GM12878 (cell line): ENCODE results near the gene SSB. TPM values are rescaled to one million over a fixed set of nuclear protein-coding genes. Genes with fewer than 3 reads are reported as not detected.

Experiments
- CBX3 ChIP-seq: fragments of 200-600 bp; sonication (generic); IDR thresholded peaks from 2 replicates; pipeline ENCODE4 v1.6.1; 2016; ENCODE audit warnings: low read depth, borderline replicate concordance
- CREB1 ChIP-seq: IDR thresholded peaks from 2 replicates; pipeline ENCODE4 v1.6.1; 2012; ENCODE audit warnings: low read depth, mild to moderate bottlenecking, inconsistent platforms
- HDAC2 ChIP-seq: fragments of 200-600 bp; sonication (generic); IDR thresholded peaks from 2 replicates; pipeline ENCODE4 v1.6.1; 2017
- IKZF1 ChIP-seq: fragments of 450-650 bp; conservative IDR thresholded peaks from 2 replicates; pipeline ENCODE4 v1.6.1; 2017; ENCODE audit warnings: antibody characterized with exemption, mild to moderate bottlenecking
- IRF4 ChIP-seq: IDR thresholded peaks from 2 replicates; pipeline ENCODE4 v1.6.1; 2011; ENCODE audit warnings: low read depth, low read length
- JUND ChIP-seq: IDR thresholded peaks from 2 replicates; pipeline ENCODE4 v1.6.1; 2012; ENCODE audit warnings: low read depth, mild to moderate bottlenecking, low read length, improper control_type of control experiment, moderate library complexity
- MTA2 ChIP-seq: fragments of 450-650 bp; IDR thresholded peaks from 2 replicates; pipeline ENCODE4 v1.6.1; 2016; ENCODE audit warnings: low read depth, mild to moderate bottlenecking, moderate library complexity
- NR2C1 ChIP-seq: fragments of 450-650 bp; IDR thresholded peaks from 2 replicates; pipeline ENCODE4 v1.6.1; 2017; ENCODE audit warnings: antibody characterized with exemption, mild to moderate bottlenecking, moderate library complexity
- RELA ChIP-seq: fragments of 450-650 bp; IDR thresholded peaks from 2 replicates; pipeline ENCODE4 v1.8.0; 2014; ENCODE audit warnings: borderline replicate concordance; ENCODE audit not compliant: partially characterized antibody
- RUNX3 ChIP-seq: IDR thresholded peaks from 2 replicates; pipeline ENCODE4 v1.6.1; 2012; ENCODE audit warnings: low read length, inconsistent platforms
- SMC3 ChIP-seq: IDR thresholded peaks from 2 replicates; pipeline ENCODE4 v1.6.1; 2011; ENCODE audit warnings: low read length, improper control_type of control experiment, borderline replicate concordance
- ZNF217 ChIP-seq: fragments of 450-650 bp; IDR thresholded peaks from 2 replicates; pipeline ENCODE4 v1.6.1; 2017; ENCODE audit warnings: antibody characterized with exemption, mild to moderate bottlenecking
- ZSCAN29 ChIP-seq: fragments of 450-650 bp; IDR thresholded peaks from 2 replicates; pipeline ENCODE4 v1.6.1; 2017; ENCODE audit warnings: mild to moderate bottlenecking, moderate library complexity
- ZZZ3 ChIP-seq: IDR thresholded peaks from 2 replicates; pipeline ENCODE4 v1.6.1; 2011; ENCODE audit warnings: low read depth; ENCODE audit not compliant: control insufficient read depth, insufficient read length
- polyA plus RNA-seq, 11 experiments: library from polyadenylated mRNA; depleted of rRNA in 4 of 11; unstranded in 6 of 11; stranded (reverse) in 5 of 11; fragments of >200 nt; fragmentation: Nextera tagmentation in 4 of 11; fragmentation: Illumina TruSeq in 1 of 11; extraction: Ambion mirVana in 4 of 11; extraction: Trizol in 1 of 11; gene quantifications; 1 replicate in 1 of 11; 2 replicates in 10 of 11; pipeline versions ENCODE4 v1.2.1 to v1.2.3, GENCODE V29; 2011 to 2016; ENCODE audit warnings: inconsistent platforms in 2 of 11, missing spikeins in 2 of 11, low read depth in 1 of 11
- total RNA-seq, 4 experiments: library from RNA; depleted of rRNA in 3 of 4; stranded (reverse); fragments of >200 nt in 3 of 4; fragmentation: Illumina TruSeq in 1 of 4; extraction: Trizol in 1 of 4; gene quantifications; 2 replicates each; pipeline versions ENCODE4 v1.2.1 to v1.2.3, GENCODE V29; 2013 to 2021
- TF ChIP-seq, protein P1 (sequence below): IDR thresholded peaks from 2 replicates; pipeline ENCODE4 v1.6.1; 2012; ENCODE audit warnings: low read depth, low read length, improper control_type of control experiment
- TF ChIP-seq, protein P2 (sequence below), 3 experiments: IDR thresholded peaks in 2 of 3; conservative IDR thresholded peaks in 1 of 3; 2 replicates each; pipeline ENCODE4 v1.5.1; 2011; ENCODE audit warnings: low read depth in 3 of 3, low read length in 3 of 3, mild to moderate bottlenecking in 3 of 3, control low read depth in 2 of 3, moderate library complexity in 2 of 3, inconsistent platforms in 1 of 3, mixed read lengths in 1 of 3; ENCODE audit not compliant: control insufficient read depth in 2 of 3, insufficient read depth in 1 of 3; ENCODE audit errors: extremely low read depth in 1 of 3
- TF ChIP-seq, protein P3 (sequence below): fragments of 450-650 bp; IDR thresholded peaks from 2 replicates; pipeline ENCODE4 v1.6.1; 2016; ENCODE audit warnings: mild to moderate bottlenecking
- TF ChIP-seq, protein P4 (sequence below): IDR thresholded peaks from 2 replicates; pipeline ENCODE4 v1.6.1; 2012; ENCODE audit warnings: low read depth, low read length, improper control_type of control experiment
- TF ChIP-seq, protein P5 (sequence below): IDR thresholded peaks from 2 replicates; pipeline ENCODE4 v1.6.1; 2012; ENCODE audit warnings: mild to moderate bottlenecking, low read depth, low read length
- TF ChIP-seq, protein P6 (sequence below): fragments of 450-650 bp; IDR thresholded peaks from 2 replicates; pipeline ENCODE4 v1.6.1; 2017; ENCODE audit warnings: low read depth, mild to moderate bottlenecking, moderate library complexity

Gene SSB
- total and polyA plus RNA-seq, 10 of the 15 experiments (the other 5 are each of a cell fraction or from before 2014, with no cell fraction given), result 103 to 313 (median 200) TPM

DNA sequence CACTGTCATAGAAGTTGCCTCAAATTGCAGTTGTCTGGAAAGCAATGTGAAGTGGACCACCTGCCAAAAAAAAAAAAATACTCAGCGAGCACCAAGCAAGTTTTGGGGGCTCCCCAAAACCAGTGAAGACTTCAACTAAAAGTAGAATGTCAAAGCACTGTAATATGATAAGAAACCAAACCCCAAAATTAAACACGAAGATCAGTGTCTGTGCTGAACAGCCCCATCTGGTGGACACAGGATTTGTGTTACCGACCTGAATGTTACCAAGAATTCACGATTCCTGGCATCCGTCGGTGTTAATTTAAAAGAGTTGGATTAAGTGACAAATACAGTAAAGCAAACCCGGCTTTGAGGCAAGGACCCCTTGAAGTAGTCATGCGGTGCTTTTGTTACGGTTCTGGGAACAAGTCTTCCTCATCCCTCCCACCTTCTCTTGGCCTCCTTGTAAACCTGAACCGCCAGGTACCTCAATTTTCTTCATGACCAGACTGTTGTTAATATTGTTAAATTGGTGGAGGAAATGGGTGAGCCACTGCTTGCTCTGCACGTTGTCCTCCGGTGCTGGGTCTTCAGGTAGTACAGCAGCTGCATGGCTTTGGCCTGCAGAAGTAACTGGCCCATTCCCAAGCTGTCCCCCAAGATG is 31.3 kb upstream of the SSB start (continued):
- TF ChIP-seq, protein P1, sequence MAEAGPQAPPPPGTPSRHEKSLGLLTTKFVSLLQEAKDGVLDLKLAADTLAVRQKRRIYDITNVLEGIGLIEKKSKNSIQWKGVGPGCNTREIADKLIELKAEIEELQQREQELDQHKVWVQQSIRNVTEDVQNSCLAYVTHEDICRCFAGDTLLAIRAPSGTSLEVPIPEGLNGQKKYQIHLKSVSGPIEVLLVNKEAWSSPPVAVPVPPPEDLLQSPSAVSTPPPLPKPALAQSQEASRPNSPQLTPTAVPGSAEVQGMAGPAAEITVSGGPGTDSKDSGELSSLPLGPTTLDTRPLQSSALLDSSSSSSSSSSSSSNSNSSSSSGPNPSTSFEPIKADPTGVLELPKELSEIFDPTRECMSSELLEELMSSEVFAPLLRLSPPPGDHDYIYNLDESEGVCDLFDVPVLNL, result no peak
- TF ChIP-seq, protein P2, sequence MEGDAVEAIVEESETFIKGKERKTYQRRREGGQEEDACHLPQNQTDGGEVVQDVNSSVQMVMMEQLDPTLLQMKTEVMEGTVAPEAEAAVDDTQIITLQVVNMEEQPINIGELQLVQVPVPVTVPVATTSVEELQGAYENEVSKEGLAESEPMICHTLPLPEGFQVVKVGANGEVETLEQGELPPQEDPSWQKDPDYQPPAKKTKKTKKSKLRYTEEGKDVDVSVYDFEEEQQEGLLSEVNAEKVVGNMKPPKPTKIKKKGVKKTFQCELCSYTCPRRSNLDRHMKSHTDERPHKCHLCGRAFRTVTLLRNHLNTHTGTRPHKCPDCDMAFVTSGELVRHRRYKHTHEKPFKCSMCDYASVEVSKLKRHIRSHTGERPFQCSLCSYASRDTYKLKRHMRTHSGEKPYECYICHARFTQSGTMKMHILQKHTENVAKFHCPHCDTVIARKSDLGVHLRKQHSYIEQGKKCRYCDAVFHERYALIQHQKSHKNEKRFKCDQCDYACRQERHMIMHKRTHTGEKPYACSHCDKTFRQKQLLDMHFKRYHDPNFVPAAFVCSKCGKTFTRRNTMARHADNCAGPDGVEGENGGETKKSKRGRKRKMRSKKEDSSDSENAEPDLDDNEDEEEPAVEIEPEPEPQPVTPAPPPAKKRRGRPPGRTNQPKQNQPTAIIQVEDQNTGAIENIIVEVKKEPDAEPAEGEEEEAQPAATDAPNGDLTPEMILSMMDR (IDR thresholded peaks at IDR 0.05 in 2 of 3, conservative IDR thresholded peaks at IDR 0.05 in 1 of 3; ENCODE audit: control insufficient read depth in 2 of 3, extremely low read depth in 1 of 3, insufficient read depth in 1 of 3, low read depth in 3 of 3, low read length in 3 of 3), result peak; percentile 70 to 74 (median 70)
- no peak for TF ChIP-seq MTA2
- no peak for TF ChIP-seq ZSCAN29
- no peak for TF ChIP-seq RELA
- no peak for TF ChIP-seq IKZF1
- 0 out of 2 replicates have a peak, but pooled peaks have one; percentile 11 for TF ChIP-seq RUNX3
- peak; percentile 77 for TF ChIP-seq SMC3
- no peak for TF ChIP-seq HDAC2
- 0 out of 2 replicates have a peak, but pooled peaks have one; percentile 21 for TF ChIP-seq IRF4
- no peak for TF ChIP-seq CBX3
- no peak for TF ChIP-seq CREB1
- TF ChIP-seq, protein P3, sequence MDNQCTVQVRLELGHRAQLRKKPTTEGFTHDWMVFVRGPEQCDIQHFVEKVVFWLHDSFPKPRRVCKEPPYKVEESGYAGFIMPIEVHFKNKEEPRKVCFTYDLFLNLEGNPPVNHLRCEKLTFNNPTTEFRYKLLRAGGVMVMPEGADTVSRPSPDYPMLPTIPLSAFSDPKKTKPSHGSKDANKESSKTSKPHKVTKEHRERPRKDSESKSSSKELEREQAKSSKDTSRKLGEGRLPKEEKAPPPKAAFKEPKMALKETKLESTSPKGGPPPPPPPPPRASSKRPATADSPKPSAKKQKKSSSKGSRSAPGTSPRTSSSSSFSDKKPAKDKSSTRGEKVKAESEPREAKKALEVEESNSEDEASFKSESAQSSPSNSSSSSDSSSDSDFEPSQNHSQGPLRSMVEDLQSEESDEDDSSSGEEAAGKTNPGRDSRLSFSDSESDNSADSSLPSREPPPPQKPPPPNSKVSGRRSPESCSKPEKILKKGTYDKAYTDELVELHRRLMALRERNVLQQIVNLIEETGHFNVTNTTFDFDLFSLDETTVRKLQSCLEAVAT, result 0 out of 2 replicates have a peak, but pooled peaks have one; percentile 18
- no peak for TF ChIP-seq ZNF217
- TF ChIP-seq ZZZ3, result no peak
- TF ChIP-seq, protein P4, sequence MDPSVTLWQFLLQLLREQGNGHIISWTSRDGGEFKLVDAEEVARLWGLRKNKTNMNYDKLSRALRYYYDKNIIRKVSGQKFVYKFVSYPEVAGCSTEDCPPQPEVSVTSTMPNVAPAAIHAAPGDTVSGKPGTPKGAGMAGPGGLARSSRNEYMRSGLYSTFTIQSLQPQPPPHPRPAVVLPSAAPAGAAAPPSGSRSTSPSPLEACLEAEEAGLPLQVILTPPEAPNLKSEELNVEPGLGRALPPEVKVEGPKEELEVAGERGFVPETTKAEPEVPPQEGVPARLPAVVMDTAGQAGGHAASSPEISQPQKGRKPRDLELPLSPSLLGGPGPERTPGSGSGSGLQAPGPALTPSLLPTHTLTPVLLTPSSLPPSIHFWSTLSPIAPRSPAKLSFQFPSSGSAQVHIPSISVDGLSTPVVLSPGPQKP, result no peak
- no peak for TF ChIP-seq NR2C1
- TF ChIP-seq, protein P5, sequence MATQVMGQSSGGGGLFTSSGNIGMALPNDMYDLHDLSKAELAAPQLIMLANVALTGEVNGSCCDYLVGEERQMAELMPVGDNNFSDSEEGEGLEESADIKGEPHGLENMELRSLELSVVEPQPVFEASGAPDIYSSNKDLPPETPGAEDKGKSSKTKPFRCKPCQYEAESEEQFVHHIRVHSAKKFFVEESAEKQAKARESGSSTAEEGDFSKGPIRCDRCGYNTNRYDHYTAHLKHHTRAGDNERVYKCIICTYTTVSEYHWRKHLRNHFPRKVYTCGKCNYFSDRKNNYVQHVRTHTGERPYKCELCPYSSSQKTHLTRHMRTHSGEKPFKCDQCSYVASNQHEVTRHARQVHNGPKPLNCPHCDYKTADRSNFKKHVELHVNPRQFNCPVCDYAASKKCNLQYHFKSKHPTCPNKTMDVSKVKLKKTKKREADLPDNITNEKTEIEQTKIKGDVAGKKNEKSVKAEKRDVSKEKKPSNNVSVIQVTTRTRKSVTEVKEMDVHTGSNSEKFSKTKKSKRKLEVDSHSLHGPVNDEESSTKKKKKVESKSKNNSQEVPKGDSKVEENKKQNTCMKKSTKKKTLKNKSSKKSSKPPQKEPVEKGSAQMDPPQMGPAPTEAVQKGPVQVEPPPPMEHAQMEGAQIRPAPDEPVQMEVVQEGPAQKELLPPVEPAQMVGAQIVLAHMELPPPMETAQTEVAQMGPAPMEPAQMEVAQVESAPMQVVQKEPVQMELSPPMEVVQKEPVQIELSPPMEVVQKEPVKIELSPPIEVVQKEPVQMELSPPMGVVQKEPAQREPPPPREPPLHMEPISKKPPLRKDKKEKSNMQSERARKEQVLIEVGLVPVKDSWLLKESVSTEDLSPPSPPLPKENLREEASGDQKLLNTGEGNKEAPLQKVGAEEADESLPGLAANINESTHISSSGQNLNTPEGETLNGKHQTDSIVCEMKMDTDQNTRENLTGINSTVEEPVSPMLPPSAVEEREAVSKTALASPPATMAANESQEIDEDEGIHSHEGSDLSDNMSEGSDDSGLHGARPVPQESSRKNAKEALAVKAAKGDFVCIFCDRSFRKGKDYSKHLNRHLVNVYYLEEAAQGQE, result no peak
- TF ChIP-seq JUND, result no peak
- TF ChIP-seq, protein P6, sequence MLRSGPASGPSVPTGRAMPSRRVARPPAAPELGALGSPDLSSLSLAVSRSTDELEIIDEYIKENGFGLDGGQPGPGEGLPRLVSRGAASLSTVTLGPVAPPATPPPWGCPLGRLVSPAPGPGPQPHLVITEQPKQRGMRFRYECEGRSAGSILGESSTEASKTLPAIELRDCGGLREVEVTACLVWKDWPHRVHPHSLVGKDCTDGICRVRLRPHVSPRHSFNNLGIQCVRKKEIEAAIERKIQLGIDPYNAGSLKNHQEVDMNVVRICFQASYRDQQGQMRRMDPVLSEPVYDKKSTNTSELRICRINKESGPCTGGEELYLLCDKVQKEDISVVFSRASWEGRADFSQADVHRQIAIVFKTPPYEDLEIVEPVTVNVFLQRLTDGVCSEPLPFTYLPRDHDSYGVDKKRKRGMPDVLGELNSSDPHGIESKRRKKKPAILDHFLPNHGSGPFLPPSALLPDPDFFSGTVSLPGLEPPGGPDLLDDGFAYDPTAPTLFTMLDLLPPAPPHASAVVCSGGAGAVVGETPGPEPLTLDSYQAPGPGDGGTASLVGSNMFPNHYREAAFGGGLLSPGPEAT, result no peak
